Mononuclear cell (primary cell): ENCODE data around the gene EGFL8. TPM values are rescaled to one million over a fixed set of nuclear protein-coding genes. Genes with fewer than 3 reads are reported as not detected.
"Not testable (repeated sequence)": the region's sequence is repeated elsewhere in the genome, so short reads cannot be mapped to it uniquely, and the experiment has no call there.

Experiments used
- H3K27me3 ChIP-seq: 2 replicates; pipeline ENCODE4 v1.6.0; 2011; ENCODE audit warnings: low read length, control low read depth; ENCODE audit not compliant: insufficient read depth
- H3K4me1 ChIP-seq: 2 replicates; pipeline ENCODE4 v1.5.1; 2011; ENCODE audit warnings: mild to moderate bottlenecking, low read length, control low read depth; ENCODE audit not compliant: insufficient read depth
- H3K4me3 ChIP-seq: 2 replicates; pipeline ENCODE4 v1.5.1; 2011; ENCODE audit warnings: mild to moderate bottlenecking, low read length, moderate library complexity
- H3K9me3 ChIP-seq: 2 replicates; pipeline ENCODE4 v1.5.1; 2011; ENCODE audit warnings: low read depth, mild to moderate bottlenecking, control low read depth, low read length
- total RNA-seq: library from RNA; depleted of rRNA; stranded (reverse); fragments of >200 nt; gene quantifications from one replicate; pipeline ENCODE4 v1.2.3, GENCODE V29; 2012

EGFL8 gene
- total RNA-seq, 1 donor, result 0.73 TPM

DNA sequence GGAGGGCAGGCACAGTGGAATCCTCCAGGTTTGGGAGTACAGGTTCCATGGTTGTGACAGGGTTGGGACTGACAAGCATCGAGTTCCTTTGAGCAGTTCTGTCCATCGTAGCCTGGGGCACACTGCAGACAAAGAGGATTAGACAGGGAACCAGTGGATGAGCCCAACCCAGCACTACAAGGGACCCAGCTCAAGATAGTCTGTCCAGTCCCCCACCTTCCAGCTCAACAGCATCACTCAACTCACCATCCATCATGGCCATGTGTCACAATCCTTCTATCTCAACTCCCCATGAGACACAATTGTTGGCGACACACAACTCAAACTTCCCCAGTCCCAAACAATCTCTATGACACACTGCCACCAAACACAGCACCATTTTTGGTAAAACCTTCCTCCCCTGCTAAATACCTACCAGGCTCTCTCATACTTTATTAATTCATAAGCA, 39.9 kb downstream of the EGFL8 start:
- no peak overlapping the region for H3K4me3 ChIP-seq
- H3K9me3 ChIP-seq, result no peaks in the 10 kb centered on the region
- no peaks in the 10 kb centered on the region for H3K27me3 ChIP-seq
- no peaks in the 10 kb centered on the region for H3K4me1 ChIP-seq

DNA sequence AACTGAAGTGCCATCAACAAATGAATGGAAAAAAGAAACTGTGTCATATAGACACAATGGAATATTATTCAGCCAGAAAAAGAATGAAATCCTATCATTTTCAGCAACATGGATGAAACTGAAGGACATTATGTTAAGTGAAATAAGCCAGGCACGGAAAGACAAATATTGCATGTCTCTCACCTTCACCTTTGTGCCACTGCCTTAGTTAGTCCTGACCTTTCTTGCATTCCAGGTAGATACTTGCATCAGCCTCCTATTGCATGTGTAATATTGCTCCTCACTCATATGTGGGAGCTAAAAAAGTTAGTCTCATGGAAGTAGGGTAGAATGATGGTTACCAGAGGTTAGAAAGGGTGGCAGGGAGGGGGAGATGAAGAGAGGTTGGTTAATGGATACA, 44.6 kb downstream of the EGFL8 start:
- Histone ChIP-seq H3K4me1 (no peaks in the 10 kb centered on the region), H3K27me3 (no peaks in the 10 kb centered on the region), H3K9me3 (no peaks in the 10 kb centered on the region), H3K4me3 (no peak overlapping the region)

DNA sequence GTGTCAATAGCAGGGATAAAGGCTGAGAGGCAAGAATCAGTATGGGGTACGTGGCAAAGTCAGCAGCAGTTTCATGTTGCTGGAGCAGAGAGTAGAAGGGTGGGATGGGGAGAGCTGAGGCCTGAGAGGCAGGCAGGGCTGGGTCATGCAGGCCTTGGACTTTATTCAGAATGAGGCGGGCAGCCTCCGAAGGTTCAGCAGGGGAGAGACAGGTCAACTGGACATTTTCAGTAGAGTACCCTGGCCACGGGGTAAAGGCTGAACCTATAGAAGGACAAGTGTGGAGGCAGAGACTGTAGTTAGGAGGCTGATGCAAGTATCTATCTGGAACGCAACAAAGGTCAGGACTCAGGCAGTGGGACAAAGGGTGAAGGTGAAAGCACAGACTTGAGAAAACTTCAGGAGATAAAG, 45.8 kb downstream of the EGFL8 start:
- H3K4me1 ChIP-seq, result no peaks in the 10 kb centered on the region
- no peak overlapping the region for H3K4me3 ChIP-seq
- no peaks in the 10 kb centered on the region for H3K9me3 ChIP-seq
- H3K27me3 ChIP-seq, result no peaks in the 10 kb centered on the region

DNA sequence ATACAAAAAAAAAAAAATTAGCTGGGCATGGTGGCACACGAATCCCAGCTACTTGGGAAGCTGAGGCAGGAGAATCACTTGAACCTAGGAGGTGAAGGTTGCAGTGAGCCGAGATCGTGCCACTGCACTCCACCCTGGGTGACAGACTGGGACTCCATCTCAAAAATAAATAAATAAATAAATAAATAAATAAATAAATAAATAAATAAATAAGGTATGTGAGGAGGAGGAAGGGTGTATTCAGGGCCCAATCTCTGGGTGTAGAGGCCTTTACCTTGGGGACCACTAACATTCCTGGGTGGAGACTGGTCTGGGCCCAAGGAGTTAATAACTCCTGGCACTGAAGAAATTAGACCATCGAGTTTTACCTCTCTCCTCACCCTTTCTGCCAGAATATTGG, 47.0 kb downstream of the EGFL8 start:
- not testable (repeated sequence) for H3K9me3 ChIP-seq, H3K4me1 ChIP-seq, H3K27me3 ChIP-seq, H3K4me3 ChIP-seq

DNA sequence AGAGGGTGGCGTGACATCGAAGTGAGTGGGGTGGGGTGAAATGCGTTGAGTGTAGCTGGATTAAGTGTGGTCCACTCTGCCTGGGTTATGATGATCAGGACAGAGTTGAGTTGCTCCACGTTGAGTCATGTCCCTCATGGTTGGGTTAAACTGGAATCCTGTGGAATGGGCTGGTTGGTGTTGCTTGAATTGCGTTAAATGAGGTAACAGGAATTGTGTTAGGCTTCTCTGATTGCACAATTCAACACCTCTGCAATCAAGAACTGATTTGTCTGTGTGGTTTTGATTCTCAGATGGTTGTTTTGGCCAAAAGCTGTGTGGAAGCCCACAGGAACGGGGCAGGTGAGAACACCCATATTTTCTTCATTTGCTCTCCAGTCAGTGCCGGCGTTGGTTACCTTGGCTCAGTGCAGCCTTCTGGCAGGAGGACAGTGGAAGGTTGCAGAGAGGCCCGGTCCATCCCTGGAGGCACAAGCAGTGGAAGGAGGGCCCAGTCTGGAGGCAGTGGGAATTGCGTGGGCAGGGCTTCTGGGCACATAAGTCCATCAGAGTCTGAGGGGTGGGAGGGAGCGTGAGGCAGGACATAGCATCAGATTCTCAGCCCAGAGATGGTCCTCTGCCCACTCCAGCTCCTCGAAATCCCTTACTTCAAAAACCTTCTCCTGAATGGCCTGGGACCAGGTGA, 47.8 kb downstream of the EGFL8 start:
- Histone ChIP-seq H3K9me3 (no peaks in the 10 kb centered on the region), H3K4me1 (no peaks in the 10 kb centered on the region), H3K4me3 (no peak overlapping the region), H3K27me3 (no peaks in the 10 kb centered on the region)

DNA sequence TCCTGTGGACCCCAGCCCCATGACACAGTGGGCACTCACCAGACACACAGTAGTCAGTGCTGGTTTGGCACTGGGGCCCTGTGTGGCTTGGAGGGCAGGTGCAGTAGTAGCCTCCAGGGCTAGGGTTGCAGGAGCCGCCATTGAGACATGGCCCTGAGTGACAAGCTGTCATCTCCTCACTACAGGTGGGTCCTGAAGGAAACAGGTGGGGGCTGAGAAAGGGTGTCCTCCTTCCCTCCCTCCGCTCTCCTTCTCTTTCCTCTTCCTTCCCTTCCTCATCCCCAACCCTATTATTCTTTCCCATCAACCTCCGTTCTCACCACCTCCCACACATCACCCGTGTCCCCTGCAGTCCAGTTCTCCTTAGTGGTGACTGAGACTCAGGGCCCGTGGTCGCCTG, 49.3 kb downstream of the EGFL8 start:
- Histone ChIP-seq H3K4me1 (no peaks in the 10 kb centered on the region), H3K27me3 (no peaks in the 10 kb centered on the region), H3K4me3 (no peak overlapping the region), H3K9me3 (no peaks in the 10 kb centered on the region)

DNA sequence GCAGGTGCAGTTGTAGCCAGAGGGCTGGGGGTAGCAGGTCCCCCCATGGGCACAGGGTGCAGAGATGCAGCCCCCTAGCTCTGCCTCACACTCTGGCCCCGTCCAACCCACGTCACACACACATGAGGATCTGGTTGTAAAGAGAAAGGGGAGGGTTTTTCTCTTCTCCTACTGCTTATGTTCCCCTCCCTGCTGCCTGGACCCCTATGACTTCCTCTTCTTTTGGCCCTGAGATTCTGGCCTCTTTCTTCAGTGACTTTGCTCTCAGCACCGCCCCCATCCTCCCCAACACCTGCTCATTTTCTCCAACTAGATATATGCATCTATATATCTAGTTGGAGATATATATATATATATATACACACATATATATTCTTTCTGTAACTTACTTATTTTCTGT, 49.7 kb downstream of the EGFL8 start:
- no peak overlapping the region for H3K4me3 ChIP-seq
- no peaks in the 10 kb centered on the region for H3K27me3 ChIP-seq
- no peaks in the 10 kb centered on the region for H3K9me3 ChIP-seq
- no peaks in the 10 kb centered on the region for H3K4me1 ChIP-seq

DNA sequence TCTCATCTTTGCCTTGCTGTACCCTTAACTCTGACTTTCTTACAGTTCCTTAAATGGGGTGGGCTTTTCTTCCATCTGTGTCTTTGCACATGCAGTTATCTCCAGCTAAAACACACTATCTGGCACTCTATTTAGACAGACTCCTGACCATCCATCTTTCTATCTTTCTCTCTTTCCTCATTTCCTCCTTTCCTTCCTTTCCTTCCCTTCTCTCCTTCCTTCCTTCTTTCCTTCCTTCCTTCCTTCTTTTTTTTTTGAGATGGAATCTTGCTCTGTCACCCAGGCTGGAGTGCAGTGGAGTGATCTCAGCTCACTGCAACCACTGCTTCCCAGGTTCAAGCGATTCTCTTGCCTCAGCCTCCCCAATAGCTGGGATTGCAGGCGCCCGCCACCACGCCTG, 51.2 kb downstream of the EGFL8 start:
- Histone ChIP-seq H3K4me1 (no peaks in the 10 kb centered on the region), H3K27me3 (no peaks in the 10 kb centered on the region), H3K9me3 (no peaks in the 10 kb centered on the region), H3K4me3 (no peak overlapping the region)

DNA sequence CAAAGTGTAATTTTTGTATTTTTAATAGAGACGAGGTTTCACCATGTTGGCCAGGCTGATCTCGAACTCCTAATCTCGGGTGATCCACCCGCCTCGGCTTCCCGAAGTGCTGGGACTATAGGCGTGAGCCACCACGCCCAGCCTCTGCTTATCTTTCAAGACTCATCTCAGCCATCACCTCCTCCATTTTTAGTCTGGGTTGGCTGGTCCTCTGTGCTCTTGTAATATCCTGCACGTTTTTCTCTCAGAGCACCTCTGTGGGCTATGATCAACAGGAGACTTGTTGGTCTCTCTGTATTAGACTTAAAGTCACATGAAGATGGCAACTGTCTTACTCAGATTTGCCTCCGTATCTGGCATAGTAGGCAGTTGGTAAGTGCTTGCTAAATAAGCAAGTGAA, 51.9 kb downstream of the EGFL8 start:
- H3K9me3 ChIP-seq, result no peaks in the 10 kb centered on the region
- H3K4me3 ChIP-seq, result no peak overlapping the region
- no peaks in the 10 kb centered on the region for H3K27me3 ChIP-seq
- H3K4me1 ChIP-seq, result no peaks in the 10 kb centered on the region

DNA sequence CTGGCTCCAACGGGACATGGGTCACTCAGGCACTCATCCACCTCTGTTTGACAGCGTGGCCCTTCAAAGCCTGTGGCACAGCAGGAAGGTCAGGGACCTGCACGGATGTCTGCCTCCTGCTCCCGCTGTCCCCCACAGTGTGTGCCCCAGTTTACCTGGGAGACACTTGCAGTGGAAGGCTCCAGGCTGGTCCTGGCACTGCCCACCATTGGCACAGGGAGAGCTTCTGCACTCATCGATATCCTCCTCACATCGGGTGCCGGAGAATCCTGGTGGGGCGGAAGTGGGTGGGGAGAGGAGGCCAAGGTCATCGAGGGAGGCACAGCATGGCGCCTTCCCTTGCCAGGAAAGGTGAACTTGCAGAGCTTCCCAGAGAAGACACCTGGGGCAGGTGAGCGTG, 52.6 kb downstream of the EGFL8 start:
- no peak overlapping the region for H3K4me3 ChIP-seq
- no peaks in the 10 kb centered on the region for H3K27me3 ChIP-seq
- peaks cover 1% of the 10 kb centered on the region for H3K4me1 ChIP-seq
- H3K9me3 ChIP-seq, result no peaks in the 10 kb centered on the region

Other genes with a start within 250 kb of the EGFL8 start
- 2.5 TPM for gene C2, start 236.9 kb upstream of the EGFL8 start, total RNA-seq
- 3.1 TPM for gene CFB, start 218.5 kb upstream of the EGFL8 start, total RNA-seq
- gene NELFE, start 205.6 kb upstream of the EGFL8 start, total RNA-seq, result 47.8 TPM
- 44.8 TPM for gene SKIC2, start 205.4 kb upstream of the EGFL8 start, total RNA-seq
- gene DXO, start 192.5 kb upstream of the EGFL8 start, total RNA-seq, result 16.1 TPM
- gene C4A, start 182.5 kb upstream of the EGFL8 start, total RNA-seq, result 0.94 TPM
- gene C4B, start 149.8 kb upstream of the EGFL8 start, total RNA-seq, result 1.0 TPM
- not detected for gene CYP21A2, start 126.2 kb upstream of the EGFL8 start, total RNA-seq
- gene TNXB, start 55.3 kb upstream of the EGFL8 start, total RNA-seq, result 2.8 TPM
- 32.0 TPM for gene ATF6B, start 36.3 kb upstream of the EGFL8 start, total RNA-seq
- 1.2 TPM for gene FKBPL, start 34.3 kb upstream of the EGFL8 start, total RNA-seq
- gene PRRT1, start 12.7 kb upstream of the EGFL8 start, total RNA-seq, result 0.42 TPM
- gene PPT2, start 10.5 kb upstream of the EGFL8 start, total RNA-seq, result 6.0 TPM
- 12.9 TPM for gene AGPAT1, start 11.5 kb downstream of the EGFL8 start, total RNA-seq
- 13.2 TPM for gene RNF5, start 13.8 kb downstream of the EGFL8 start, total RNA-seq
- gene AGER, start 19.7 kb downstream of the EGFL8 start, total RNA-seq, result 1.5 TPM
- 49.5 TPM for gene PBX2, start 25.6 kb downstream of the EGFL8 start, total RNA-seq
- gene GPSM3, start 28.0 kb downstream of the EGFL8 start, total RNA-seq, result 131 TPM
- 5.6 TPM for gene NOTCH4, start 59.5 kb downstream of the EGFL8 start, total RNA-seq
- gene TSBP1, start 207.3 kb downstream of the EGFL8 start, total RNA-seq, result not detected
- not detected for gene BTNL2, start 242.6 kb downstream of the EGFL8 start, total RNA-seq